HG02623 (cell line): ENCODE data around the gene EPB41L5.
"Not testable (repeated sequence)": the region's sequence is repeated elsewhere in the genome, so short reads cannot be mapped to it uniquely, and the experiment has no call there.

Experiments used
- ATAC-seq: cut with Tn5 transposase; IDR thresholded peaks from one replicate; pipeline ENCODE4 v1.9.1; 2021; ENCODE audit warnings: moderate library complexity; ENCODE audit not compliant: unreplicated experiment

The EPB41L5 gene

DNA sequence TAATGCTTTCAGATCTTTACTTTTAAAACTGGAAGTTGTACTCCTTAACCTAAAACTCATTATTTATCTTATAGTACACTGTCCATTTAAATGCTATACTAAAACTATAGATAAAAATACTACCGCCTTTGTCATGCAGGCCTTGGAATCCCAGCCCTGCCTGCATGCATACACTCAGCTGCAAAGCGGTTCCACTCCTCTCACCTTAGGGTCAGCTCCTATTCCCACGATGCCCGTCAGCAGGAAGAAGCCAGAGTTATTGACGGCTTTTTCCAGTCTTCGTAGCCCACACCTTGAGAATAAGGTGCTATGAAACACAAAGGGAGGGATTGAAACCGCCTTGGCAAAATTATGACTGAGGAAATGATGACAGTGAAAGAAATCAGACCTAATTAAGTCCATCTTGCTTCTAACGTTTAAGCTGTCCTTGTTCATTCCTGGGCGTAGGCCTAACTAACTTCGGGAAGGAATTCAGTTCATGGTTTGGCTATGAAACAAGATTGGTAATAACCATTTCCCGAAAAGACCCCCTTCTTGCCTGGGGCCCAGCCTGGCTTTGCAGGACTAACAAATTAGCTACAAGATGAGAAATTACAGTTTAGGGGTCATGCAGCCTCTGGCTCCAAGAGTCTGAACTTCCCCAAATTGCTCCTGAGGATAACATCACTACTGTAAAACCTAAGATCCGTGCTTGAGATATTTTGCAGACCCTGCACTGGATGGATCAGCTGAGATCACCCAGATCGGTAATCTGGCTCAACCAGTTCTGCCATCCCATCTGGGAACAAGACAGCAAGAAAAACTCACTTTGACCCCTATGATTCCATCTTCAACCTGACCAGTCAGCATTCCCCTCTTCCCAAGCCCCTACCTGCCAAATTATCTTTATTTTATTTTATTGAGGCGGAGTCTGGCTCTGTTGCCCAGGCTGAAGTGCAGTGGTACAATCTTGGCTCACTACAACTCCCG is 17.1 kb downstream of the EPB41L5 start:
- ATAC-seq, result no peak

DNA sequence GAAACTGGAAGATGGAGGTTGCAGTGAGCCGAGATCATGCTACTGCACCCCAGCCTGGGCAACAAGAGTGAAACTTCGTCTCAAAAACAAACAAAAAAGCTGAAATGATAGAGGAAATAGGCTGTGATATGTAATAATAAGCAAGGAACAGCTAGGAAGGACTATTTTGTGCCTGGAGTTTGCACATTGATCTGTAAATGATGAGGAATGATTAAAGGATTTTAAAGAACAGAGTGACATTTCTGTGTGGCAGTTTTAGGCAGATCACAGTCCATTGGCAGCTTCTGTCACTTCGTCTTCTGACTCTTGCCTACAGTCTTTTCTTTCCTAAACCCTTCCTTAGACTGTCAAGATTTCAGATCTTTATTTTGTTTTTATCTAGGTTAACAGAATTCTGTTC is 19.4 kb downstream of the EPB41L5 start:
- ATAC-seq, result no peak

DNA sequence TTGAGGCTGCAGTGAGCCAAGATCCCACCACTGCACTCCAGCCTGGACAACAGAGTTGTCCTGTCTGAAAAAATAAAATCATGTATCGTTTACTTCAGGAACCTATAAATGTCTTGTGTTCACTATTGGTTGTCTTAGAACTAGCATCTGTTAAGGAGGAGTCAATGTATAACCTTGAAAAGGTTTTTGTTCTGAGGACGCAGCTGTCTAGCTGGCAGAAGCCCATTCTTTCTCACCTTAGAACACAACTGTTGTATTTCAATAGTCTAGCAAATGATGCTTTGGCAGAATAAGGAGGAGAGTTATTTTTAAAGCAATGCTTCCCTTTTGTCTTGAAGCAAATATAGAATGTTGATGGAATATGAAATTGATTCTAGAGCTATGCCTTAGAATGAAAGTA is 21.1 kb downstream of the EPB41L5 start:
- ATAC-seq, result no peak

DNA sequence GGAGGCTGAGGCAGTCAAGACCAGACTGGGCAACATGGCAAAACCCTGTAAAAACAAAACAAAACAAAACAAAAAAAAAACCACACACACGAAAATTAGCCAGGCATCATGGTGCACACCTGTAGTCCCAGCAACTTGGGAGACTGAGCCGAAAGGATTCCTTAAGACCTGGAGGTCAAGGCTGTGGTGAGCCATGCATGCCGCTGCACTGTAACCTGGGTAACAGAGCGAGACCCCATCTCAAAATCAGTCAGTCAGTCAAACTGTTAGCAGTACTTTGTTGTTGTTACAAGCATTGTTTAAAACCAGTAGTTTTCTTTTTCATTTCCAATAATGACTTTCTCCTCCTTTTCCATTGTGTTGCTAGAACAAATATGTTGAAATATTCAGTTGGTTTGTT is 21.7 kb downstream of the EPB41L5 start:
- ATAC-seq, result no peak

DNA sequence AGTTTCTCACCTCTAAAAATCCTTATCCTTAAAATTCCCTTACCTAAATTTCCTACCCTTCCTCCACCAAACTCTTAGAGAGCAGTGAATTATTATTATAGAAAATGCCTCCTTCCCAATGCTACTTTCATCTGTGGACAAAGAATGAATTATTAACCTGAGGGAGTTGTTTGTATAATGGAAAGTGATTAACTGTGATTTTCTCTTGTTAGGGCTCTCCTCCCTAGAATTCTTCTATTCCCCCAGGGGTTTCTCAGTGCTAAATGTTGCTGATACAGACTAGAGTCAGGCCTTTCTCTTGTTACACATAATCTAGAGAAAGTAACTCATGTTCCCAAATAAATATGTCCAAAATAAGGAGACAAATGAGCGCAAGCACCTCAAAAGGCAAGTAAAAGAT is 23.3 kb downstream of the EPB41L5 start:
- ATAC-seq, result no peak

DNA sequence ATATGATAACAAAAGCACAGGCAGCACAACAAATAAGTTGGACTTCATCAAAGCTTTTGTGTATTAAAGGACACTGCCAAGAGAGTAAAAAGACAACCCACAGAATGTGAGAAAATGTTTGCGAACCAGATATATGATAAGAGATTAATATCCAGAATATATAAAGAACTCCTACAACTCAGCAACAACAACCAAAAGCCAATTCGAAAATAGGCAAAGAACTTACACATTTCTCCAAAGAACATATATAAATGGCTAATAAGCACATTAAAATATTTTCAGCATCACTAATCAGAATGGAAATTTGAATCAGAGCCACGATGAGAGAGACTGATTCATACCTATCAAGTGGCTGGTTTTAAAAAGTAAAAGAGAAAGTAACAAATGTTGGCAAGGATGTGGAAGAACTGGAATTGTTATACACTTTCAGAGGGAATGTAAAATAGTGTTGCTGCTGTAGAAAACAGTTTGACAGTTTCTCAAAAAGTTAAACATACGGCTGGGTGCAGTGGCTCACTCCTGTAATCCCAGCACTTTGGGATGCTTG is 25.2 kb downstream of the EPB41L5 start:
- ATAC-seq, result no peak

DNA sequence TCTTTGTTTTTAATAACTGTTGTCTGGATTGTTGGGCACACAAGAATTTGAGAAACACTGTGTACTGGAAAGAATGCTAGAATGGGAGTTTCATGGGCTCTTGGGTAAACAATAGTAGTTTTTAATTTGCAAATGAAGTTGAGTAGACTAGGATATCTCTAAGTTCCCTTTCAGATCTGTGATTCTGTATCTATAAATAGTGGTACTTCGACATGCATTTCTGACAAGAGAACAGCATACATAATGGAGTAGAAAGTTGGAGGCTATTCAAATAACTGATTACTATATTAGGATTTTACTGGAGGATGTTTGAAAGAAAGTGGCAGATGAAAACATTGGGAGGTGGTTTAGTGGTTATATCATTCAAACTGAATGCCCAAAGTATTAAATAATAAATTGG is 29.5 kb downstream of the EPB41L5 start:
- ATAC-seq, result no peak

DNA sequence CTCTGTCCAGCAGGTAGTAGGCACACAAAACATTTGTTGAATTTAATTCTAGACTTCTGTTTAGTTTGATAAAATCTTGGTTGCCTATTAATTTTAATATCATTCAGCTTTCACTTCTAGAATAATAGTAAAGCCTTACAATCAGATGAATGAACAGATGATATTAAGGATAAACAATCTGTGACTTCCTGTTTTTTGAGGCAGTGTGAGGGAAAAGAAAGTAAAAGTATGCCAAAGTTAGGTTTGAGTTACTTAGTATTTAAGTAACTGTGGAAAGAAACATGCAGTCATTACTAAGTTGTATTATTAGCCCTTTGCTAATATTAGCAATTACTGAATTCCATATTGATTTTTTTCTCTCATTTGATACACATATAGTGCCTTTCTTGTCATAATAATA is 31.5 kb downstream of the EPB41L5 start:
- no peak for ATAC-seq

DNA sequence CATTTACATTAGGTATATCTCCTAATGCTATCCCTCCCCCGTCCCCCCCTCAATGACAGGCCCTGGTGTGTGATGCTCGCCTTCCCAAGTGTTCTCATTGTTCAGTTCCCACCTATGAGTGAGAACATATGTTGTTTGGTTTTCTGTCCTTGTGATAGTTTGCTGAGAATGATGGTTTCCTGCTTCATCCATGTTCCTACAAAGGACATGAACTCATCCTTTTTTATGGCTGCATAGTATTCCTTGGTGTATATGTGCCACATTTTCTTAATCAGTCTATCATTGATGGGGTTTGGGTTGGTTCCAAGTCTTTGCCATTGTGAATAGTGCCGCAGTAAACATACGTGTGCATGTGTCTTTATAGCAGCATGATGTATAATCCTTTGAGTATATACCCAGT is 32.9 kb downstream of the EPB41L5 start:
- not testable (repeated sequence) for ATAC-seq

DNA sequence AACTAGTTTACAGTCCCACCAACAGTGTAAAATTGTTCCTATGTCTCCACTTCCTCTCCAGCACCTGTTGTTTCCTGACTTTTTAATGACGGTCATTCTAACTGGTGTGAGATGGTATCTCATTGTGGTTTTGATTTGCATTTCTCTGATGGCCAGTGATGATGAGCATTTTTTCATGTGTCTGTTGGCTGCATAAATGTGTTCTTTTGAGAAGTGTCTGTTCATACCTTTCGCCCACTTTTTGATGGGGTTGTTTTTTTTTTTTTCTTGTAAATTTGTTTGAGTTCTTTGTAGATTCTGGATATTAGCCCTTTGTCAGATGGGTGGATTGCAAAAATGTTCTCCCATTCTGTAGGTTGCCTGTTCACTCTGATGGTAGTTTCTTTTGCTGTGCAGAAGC is 33.4 kb downstream of the EPB41L5 start:
- ATAC-seq, result not testable (repeated sequence)

DNA sequence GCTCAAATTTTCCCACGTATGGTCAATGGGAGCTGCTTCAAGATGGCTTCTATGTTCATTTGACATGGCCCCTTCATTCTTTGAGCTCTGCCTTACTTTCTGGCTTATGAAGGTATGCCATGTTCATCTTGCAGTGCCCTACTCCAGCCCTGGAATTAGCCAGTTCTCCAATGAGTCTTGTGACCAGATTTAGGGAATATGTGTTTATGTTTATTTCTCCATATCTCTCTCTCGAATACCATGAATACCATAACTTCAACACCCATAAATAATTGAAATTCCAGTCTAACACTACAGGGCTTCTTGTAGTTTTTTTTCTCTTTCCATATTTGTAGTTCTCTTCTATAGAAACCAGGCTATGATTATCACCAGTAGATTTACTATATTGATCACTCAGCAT is 39.7 kb downstream of the EPB41L5 start:
- no peak for ATAC-seq

DNA sequence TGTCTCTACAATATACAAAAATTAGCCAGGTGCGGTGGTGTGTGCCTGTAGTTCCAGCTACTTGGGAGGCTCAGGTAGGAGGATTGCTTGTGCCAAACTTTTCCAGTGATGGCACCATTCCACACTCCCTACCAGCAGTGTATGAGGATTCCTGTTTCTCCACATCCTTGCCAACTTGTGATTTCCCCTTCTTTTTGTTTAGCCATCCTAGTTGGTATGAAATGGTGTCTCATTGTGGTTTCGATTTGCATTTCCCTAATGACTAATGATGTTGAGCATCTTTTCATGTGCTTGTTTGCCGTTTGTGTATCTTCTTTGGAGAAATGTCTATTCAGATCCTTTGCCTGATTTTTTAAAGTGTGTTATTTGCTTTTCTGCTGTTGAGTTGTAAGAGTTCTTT is 41.0 kb downstream of the EPB41L5 start:
- ATAC-seq, result no peak

DNA sequence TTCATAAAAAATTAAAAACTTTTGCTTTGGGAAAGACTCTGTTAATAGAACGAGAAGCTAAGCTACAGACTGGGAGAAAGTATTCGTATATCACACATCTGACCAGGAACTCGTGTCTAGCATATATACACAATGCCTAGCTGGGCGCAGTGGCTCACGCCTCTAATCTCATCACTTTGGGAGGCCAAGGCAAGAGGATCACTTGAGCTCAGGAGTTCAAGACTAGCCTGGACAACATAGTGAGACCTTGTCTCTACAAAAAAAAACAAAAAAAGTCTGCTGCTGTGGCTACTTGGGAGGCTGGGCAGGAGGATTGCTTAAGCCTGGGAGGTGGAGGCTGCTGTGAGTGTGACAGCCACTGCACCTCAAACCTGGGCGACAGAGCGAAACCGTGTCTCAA is 46.6 kb downstream of the EPB41L5 start:
- ATAC-seq, result no peak

DNA sequence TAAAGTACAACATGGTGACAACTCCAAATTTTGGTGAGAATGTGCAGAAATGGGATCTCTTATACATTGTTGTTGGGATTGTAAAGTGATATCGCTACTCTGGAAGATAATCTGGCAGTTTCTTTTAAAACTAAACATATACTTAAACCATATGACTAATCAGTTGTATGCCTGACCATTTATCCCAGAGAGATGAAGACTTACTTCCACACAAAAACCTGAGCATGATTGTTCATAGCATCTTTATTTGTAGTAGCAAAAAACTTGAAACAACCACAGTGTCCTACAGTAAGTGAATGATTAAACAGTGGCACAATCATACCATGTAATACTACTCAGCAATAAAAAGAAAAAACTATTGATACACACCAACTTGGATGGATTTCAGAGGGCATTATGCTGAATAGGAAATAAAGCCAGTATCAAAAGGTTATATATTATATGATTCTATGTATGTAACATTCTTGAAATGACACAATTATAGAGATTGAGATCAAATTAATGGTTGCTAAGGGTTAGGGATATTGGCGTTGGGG is 47.3 kb downstream of the EPB41L5 start:
- no peak for ATAC-seq

DNA sequence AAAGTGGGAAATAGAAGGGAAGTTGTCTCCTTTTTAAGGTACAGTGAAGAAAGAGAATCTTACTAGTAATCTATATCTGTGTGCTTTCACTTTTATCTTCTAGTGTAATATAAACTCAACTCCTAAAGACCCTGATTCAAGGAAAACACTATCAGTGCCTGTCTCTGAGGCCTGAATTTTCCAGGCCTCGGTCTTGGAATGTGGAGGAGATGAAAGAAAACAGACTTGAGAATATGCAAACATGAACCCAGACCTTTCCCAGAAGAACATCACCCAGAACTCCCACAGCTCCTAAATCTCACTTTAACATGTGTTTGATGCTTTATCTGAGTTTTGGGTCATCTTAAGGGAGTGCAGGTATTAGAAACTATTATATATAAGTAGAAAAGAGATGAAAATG is 51.8 kb downstream of the EPB41L5 start:
- ATAC-seq, result no peak

DNA sequence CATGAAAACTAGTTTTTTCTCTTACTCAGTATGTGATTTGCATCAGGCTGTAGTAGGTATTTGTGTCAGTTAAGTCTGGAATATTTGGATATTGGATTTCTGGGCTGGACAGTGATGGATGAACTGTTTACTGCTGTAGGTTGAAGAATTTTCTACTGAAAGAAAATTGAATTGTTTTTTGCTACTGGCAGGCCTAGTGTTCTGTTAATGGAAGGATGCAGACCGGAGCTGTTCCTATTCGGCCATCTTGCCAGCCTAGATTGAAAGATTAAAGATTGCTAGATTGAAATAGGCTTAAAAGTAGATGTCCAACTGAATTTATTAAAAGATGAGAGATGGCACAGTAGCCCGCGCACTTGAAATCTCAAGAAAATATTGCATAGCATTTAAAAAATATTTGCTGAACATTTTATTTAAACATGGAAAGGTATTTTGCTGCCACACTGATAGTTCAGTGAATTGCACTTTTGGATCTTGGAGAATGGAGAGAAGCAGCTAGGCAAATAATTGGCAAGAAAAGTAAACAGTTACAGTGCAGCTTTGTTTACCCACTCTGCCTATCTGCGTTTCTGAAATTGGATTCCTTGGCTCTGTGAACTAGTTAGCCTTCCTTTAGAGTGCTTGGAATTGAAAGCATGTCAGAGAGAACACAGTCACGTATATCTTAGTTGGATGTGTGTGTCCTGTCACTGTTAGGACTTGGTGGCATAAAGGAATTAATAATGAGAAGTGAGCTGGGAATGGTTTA is 54.1 kb downstream of the EPB41L5 start:
- ATAC-seq, result no peak

DNA sequence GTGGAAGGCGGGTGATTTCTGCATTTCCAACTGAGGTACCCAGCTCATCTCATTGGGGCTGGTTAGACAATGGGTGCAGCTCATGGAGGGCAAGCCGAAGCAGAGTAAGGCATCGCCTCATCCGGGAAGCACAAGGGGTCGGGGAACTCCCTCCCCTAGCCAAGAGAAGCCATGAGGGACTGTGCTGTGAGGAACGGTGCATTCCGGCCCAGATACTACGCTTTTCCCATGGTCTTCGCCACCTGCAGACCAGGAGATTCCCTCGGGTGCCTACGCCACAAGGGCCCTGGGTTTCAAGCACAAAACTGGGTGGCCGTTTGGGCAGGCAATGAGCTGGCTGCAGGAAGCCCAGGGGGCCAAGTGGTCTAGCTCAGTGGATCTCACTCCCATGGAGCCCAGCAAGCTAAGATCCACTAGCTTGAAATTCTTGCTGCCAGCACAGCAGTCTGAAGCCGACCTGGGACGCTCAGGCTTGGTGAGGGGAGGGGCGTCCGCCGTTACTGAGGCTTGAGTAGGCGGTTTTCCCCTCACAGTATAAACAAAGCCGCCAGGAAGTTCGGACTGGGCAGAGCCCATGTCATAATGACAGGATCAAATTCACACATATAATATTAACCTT is 55.3 kb downstream of the EPB41L5 start:
- ATAC-seq, result not testable (repeated sequence)

DNA sequence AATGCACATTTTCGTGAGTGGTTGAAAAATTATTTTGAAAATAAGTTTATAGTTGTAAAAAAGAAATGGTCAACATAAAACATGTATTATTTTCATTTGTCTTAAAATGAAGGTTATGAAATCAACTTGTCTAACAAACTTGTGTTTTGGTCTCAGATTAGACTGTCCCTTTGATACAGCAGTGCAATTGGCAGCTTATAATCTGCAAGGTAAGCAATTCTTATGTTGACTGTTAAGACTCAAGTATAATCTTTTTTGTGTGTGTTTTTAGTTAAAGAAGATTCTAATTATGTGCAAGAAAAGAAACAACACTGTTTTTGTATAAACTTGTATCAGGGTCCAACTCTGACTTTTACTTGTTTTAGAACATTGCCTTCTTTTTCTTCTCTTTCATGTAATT is 62.7 kb downstream of the EPB41L5 start:
- no peak for ATAC-seq

DNA sequence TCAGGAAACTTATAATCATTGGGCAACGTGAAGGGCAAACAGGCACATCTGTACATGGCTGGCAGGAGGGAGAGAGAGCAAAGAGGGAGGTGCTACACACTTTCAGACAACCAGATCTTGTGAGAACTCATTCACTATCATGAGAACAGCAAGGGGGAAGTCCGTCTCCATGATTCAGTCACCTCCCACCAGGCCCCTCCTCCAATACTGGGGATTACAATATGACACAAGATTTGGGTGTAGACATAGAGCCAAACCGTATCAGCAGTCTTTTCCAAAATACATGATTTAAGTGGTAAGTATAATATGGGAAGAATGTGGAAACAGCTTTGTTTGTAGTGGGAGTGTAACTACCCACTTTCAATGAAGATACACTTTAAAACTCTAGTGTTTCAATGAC is 65.0 kb downstream of the EPB41L5 start:
- ATAC-seq, result no peak

DNA sequence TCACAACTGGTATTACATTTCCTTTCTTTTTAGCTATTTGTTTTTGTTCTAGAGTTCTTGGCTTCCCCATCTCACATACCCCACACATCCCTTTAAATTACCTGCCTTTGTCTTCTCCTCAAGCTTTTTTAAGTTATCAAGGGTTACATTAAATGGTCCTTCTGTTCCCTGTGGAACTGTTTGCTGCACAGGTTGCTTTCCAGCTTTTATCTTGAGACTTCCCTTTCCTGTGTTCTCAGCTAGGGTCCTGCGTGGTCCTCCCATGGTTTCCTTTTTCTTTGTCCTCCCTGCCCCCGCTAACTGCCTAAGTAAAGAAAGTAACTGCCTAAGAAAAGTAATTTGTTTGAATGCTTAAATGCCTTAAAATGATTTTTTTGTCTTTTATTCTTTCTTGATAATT is 66.8 kb downstream of the EPB41L5 start:
- ATAC-seq, result no peak

DNA sequence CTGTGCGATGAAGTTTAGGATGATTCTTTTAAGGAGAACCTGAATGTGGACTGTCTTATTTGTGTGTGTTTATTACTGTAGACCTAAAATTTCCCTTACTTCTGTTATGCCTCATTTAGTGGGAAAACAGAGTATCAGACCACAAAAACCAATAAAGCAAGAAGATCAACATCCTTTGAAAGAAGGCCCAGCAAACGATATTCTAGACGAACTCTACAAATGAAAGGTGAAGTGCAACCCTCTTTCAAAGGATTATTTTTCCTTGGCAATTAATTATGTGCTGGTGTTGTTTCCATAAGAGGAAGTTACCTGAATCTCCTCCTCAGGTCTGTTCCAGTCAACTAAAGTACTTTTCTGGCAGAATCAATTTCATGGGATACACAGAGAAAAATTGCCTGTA is 78.6 kb downstream of the EPB41L5 start:
- no peak for ATAC-seq
